Measurements from ENCODE around the gene MED9.

MED9 gene

DNA sequence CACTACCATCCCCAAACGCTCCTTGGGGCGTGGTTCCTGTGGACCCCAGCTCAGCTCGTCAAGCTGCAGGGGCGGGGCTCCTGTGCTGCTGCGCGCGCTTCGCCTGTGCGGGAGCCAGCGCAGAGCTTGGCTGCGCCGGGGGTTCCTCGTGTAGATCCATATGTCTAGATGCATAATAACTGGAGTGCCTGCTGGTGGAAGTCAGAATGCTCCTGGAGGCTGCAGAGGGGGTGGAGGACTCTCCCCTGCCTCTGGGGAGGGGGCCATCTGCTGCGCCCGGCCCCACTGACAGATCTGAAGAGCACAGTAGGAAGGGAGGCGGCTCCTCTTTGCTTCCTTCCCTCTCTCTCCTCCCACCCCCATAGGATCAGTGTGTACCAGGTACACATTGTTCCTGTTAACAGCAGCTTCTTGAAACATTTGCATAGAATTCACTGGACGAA is 14.8 kb downstream of the MED9 start:
- DNase-seq (ENCODE audit: low spot score) = no peak

DNA sequence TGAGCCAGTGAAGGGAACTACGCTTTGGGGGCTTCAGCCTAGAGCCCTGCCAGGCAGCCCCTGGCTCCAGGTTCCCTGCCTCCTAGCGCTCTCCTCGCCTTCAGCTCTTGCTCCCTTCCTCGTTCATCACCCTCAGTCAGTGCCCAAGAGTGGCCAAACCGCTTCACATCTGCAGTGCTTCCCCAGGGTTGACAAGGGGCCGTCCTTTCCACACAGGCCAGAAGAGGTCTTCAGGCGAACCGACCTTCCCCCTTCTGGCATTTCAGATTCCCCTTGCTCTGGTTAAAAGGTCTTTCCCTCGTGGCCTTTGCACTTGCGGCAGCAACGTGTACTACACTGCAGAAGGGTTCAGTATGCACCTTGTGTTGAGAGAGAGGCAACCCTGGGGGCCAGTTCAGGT is 15.3 kb downstream of the MED9 start:
- DNase-seq (ENCODE audit: low spot score) = no peak

DNA sequence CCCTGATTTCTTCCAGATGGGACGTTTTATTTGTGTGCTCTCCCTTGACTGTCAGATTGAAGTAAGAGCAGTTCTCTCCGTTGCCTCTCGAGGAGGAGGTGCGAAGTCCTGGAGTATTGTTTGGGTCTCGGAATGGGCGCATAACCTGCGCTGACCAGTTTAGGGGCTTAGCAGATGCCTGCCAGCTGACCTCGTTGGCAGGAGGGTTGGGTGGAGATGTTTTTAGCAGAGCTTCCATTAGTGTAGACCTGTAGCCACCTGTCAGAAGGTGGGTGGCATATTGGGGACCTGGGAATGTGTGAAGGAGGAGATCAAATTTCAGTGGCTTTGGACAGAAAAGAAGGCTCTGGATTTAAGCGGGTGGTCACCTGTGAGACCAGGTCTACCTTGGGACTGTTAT is 15.8 kb downstream of the MED9 start:
- no peak for DNase-seq (ENCODE audit: low spot score)

DNA sequence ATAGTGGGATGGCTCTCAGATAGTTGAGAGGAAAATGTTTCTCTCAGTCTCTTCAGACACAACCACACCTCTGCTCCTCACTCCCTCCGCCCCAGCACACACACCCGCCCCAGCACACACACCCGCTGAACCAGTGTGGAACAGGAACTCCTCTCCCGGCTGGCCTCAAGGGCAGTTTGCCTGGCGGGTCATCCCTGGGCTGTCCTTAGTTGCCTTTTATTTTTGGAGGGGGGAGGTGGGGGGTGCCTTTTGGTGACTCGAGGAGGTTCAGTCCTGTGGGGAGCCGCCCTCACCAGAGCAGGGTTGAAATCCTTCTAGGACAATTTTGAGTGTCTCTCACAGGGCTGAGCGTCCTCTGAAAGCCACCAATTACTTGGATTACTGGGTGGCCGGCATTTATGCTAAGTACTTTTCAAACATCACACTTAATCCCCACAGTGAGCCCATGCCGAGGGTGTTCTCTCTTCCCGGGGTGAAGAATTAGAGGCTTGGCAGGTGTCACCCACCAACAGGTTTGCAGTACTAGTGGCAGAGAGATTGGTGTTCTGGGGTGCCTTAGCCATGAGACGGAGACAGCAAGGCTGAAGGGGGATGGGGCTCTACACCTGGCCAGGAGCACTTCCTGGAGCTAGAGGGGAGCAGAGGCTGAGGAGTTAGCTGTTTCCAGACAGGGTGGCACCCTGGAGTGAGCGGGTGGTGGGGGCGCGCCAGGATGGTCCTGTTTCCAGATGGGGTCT is 16.6 kb downstream of the MED9 start:
- no peak for DNase-seq (ENCODE audit: low spot score)

DNA sequence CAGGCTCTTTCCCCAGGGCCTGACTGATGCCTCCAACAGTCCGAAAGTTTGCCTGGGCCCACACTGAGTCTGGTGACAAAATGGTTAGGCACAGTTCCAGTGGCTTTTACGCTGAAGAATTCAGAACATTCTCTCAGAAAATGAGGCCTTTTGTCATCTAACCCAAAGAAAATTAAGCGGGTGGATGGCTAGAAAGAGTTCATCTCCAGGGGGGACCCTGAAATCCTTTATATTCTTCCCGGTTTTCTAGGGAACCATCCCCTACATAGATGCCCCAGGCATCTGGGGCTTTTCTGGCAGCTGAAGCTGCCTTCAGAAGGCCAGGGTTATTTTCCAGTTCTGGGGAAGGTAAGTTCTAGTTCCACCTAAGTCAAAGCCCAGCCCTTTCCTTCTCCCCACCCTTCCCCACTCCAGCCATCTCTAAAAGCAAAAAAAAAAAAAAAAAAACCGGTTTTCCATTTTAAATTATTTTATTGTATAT is 17.2 kb downstream of the MED9 start:
- no peak for DNase-seq (ENCODE audit: low spot score)

DNA sequence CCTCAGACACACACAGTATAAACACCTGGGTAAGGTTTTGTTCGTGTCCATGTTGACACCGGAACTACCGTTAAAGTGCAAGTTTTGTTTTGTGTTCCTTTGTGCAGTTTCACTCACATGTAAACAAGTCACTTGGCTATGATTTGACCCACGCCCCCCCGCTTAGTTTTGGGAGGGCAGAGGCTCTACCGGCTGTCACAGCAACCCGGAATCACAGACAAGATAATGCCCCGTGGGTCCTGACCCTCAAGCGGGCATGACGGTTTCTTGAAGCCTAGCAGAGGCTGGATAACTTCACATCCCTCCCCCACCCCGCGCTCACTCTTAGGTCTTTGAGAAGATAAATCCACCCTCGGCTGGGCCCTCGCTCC is 17.7 kb downstream of the MED9 start:
- no peak for DNase-seq (ENCODE audit: low spot score)

DNA sequence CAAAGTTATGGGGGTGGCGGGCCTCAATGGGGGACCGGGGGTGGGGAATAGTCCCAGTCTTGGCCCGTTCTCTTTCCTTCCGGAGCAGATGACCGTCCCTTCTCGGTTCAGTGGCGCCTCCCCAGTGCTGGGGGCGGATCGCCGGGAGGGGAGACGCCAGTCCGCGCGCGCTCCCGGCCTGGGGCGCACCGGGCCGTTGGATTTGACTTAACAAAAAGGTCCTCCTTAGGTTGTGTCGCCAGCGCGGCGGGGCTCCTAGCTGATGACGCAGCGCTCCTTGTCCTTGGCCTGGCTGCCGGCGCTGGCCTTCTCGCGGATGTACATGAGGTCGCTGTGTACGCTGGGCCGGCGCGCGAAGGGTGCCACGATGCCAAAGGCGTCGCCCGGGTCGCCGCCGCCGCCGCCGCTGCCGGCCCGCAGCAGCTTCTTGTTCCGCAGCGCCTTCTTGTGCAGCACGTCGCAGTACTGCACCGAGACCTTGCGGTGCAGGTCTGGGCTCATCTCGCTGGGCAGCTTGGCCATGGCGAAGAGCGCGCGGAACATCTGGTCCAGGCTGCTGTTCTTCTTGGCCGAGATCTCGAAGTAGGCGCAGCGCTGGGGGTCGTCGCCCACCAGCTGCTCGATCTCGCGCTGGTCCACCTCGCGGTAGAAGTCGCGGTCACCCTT is 18.2 kb downstream of the MED9 start:
- no peak for DNase-seq (ENCODE audit: low spot score)

DNA sequence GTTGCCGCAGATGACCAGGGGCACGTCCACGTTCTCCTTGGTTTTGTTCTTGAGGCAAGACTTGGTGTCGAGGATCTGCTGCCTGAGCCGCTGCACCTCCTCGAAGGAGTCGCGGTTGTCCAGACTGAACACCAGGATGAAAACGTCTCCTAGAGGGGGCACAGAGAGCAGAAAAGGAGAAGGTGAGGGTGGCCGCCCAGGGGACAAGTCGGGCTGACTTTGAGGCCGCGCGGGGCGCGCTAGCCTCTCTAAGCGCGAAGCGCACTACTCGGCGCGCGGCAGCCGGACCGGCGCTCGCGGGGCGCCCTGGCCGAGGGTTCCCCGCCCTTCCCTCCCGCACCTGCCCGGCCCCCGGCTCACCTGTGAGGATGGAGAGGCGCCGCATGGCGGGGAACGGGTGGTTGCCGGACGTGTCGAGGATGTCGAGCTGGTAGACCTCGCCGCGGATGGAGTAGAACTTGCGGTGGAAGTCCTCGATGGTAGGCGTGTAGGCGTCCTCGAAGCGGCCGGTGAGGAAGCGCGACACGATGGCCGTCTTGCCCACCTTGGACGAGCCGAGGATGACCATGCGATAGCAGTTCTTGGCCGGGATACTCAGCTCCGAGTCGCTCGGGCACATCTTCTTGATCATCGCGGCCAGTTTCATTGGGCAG is 18.9 kb downstream of the MED9 start:
- no peak for DNase-seq (ENCODE audit: low spot score)

DNA sequence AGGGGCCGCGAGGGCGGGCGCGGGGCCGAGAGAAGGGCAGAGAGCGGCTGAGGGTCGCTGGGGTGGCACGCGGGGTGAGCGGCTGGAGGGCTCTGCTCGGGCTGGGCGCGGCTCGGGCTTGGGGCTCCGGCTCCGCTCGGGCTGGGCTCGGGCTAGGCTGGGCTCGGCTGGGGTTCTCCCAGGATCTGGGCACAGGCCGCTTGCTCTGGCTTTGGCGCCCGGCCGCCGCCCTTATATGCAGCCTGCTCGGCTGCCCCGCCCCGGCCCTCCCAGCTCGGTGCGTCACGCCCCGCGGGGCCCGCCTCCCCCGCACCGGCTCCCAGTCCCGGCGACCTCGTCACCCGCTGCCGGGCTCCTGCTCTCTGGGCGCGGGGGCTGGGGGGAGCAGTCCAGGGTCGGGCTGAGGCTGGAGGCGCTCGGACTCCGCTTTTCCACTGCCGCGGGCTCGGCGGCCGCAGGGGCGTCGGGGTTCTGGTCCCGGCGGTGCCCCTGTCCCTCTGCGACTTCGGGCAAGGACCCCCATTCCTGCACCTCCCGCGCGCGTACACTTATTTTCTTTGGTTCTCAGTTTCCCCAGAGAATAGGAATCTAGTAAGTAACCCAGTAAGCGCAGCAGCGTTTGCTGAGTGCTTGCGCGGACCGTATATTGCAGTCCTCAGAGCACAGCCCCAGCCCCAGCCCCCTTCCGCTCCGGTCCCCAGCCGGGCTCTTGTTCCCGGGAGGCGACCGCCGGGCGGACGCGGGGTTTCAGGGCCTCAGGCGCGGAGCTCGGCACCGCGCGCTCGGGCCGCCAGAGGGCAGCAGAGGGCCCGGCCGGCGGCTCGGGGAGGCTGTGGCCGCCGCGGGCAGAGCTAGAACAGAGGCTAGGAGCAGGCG is 19.6 kb downstream of the MED9 start, which contains the start of gene RASD1:
Gene RASD1 (minus strand): TSS at position 207 of the 876 bp plus-strand sequence. CDS start 214 bp downstream, outside the sequence.
- peak; percentile 93 for DNase-seq (ENCODE audit: low spot score)

DNA sequence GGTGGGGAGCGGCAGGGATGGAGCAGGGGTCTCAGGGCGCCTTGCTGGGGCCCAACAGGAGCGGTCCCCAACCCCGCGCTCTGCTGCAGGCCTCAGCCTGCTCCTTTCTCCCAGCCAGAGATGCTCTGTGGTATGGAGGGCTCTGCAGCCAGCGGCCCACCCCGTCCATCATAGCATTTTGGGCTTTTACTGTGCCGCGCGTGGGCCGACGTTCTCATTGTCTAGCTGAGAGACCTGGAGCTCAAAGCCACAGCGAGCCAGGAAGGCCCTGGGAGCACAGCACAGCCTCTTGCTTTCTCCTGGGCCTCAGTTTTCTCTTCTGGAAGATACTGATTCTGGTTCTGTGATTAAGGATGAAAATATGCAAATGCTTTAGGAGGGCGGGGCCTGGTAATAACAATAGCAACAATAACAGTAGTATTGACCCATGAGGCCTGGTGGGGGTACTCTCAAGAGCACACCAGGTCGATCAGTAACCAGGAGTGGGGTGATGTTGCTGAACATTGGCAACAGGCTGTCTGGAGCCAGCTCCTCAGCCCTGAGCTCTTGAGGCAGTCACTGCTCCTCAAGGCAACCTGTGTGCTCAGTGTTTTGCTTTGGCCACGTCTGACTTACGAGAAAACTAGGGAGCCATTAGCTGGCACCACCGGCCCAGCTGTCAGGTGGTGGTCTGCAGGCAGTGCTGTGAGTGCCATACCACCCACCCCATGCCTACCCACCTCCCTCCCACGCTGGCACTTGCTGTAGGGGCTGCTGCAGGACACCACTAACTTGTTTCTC is 20.5 kb downstream of the MED9 start:
- DNase-seq (ENCODE audit: low spot score) = no peak

DNA sequence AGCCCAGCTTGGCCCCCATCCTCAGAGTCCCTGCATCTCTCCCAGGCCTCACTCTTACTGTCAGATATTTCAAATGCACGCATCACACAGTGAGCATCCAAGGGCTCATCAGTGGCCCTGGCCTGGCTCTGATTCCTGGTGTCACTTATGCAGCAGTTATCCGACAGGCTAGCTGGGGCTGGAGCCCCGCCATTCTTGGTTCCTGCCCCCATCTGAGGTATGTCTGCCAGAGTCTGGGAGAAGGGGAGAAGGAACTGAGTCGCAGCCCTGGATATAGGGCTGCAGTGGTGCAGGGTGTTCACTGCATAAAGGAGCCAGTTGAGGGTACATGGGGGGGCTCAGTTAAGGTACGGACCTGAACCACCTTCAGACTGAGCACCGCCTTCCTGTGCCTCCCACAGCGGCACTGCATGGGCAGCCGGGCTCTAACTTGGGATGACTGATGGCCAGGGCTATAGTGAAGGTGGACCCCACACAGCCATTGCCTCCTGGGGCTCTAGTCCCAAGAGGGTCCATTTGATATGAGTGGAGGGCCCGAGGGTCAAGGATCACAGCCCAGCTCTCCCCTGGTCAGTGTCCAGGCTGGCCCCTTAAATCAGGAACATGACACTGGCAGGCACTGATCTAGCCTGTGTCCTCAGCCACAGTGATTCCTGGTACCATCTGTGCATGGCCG is 21.2 kb downstream of the MED9 start:
- no peak for DNase-seq (ENCODE audit: low spot score)

DNA sequence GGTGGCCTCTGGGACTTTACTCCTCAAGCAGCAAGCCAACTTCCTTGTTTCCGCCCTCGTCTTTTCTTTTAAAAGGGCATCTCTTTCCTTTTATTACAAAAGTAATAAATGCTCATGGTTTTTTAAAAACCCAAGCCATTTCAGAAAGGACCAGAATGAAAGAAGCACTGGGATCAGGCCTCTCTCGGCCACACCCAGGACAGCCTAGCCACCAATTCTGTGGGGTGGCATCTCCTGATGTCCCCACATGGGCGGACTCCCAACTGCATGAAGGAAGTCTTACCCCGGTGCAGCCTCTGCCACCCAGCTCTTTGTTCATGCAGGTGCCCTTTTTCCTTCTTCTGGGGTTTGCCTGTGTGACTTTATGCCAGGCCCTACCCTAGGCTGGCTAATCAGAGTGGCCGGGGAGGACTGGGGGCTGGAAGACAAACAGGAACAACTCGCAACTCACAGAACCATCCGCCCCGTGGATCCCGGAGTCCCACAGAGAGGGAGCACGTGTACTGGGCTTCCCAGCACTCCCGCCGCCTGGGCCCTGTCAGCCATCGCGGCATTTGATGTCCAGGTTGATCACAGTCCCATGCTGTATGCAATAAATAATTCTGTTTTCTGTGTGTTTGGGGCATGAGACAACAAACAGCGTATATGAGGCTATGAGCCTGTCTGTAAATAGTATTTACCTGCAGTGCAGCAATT is 22.0 kb downstream of the MED9 start:
- no peak for DNase-seq (ENCODE audit: low spot score)

DNA sequence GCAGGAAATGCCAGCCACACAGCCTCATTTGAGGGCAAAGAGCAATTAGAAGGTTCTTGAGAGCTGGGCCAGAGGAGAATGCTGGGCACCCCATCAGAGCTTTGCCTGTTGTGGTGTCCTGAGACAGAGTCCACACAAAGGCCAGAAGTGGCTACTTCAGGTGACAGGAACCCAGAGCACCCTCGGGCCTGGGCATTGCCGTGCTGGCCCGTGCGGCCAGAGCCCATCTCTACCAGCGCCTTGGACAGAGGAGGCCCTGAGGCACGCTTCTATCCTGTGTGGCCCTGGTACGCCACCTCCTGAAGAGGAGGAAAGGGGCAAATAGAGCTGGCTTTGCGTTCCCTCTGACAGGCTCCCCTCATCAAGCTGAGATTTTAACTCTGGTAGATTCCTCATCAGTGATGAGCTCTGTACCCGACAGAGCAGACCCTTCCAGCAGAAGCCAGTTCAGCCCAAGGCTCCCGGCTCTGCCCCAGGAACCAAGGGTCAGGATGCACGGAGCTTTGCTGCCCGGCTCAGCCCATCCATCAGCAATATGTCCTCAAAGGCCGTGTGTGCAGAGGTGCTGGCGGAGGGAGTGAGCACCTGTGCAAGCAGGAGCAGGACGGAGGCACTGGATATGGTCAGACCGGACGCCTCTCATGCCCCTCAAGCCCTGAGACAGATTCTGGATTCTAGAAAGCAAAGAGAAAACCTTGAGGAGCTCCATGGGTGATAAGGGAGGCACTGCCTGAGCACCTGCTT is 22.8 kb downstream of the MED9 start:
- DNase-seq (ENCODE audit: low spot score) = no peak

DNA sequence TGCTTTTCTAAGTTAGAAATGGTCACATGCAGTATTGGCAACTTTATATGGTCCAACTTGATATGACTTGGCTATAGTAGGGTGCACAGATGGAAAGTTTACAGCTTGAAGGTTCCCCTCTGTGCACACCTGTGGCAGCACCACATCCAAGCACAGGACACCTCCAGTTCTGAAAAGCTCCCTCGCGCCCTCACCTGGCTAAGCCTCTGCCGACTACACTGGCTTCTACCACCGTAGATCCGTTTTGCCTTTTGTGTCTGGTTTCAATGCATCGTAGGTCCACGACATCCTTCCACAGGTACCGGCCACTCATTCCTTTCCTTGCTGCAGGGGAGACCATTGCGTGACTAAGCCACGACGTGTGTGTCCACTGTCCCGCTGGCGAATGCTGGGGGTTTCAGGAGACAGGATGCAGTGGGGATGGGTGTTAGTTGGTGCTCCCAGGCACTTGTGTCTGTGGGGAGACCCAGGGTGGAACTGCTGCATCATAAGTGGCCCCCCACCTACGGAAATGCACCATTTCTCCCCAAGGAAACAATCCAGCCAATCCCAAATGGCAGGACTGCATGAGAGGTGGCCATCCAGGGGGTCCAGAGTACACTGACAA is 24.3 kb downstream of the MED9 start:
- DNase-seq (ENCODE audit: low spot score) = no peak

DNA sequence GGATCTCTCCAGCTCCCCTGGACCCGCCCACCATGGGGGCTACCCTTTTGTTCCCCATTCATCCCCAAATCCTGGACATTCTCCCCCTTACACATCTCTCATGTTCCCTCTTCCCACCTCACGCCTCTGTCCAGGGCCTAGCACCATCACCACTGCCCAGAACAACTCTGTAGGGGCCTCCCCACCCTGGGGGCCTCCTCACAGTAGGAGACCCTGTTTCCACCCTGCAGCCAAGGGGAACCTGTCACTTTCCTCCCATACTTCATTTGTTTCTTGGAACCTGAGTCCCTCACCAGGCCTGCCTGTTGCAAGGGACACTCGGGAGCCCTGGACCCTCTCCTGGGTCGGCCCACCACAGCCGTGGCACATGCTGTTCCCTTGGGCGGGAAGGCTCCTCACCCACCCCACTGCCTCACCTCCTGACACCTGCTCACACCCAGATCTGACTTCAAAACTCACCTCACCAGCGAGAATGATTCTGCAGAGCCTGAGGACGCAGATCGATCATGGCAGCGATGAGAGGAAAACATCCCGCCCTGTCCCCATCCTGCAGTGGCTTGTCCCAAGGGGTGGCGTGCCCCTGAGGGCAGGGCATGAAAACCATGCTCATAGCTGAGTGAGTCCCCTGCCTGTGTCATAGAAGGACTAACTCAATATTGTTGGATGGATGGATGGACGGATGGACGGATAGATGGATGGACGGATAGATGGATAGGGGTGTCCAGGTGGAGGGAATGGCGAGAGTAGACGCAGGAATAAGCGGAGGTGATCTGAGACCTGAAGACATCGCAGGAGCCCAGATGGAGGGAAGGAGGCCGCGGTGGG is 26.2 kb downstream of the MED9 start:
- DNase-seq (ENCODE audit: low spot score) = no peak

DNA sequence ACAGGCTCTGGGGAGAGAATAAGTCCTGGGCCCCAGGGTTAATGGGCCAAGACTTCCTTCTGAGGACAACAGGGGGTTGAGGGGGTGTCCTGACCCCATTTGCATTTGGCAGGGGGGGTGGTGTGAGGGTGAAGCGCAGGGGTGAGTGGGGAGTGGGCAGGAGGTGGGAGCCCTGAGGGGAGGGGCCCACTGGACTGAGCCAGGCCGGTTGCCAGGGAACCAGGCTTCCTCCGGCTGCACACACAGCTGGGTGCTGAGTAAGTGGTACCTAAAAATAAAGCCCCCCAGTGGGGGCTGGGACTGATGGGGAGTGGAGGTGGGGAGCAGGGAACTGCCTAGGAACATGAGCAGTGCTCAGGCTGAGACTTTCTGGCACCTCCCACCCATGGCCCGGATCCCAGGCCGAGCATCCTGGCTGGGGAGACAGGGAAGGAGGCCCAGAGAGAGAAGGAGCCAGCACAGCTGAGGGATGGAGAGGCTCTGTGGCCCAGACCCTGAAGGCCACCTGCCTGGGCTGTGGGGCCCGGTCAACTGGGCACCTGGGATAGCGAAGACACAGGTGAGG is 26.8 kb downstream of the MED9 start:
- no peak for DNase-seq (ENCODE audit: low spot score)

DNA sequence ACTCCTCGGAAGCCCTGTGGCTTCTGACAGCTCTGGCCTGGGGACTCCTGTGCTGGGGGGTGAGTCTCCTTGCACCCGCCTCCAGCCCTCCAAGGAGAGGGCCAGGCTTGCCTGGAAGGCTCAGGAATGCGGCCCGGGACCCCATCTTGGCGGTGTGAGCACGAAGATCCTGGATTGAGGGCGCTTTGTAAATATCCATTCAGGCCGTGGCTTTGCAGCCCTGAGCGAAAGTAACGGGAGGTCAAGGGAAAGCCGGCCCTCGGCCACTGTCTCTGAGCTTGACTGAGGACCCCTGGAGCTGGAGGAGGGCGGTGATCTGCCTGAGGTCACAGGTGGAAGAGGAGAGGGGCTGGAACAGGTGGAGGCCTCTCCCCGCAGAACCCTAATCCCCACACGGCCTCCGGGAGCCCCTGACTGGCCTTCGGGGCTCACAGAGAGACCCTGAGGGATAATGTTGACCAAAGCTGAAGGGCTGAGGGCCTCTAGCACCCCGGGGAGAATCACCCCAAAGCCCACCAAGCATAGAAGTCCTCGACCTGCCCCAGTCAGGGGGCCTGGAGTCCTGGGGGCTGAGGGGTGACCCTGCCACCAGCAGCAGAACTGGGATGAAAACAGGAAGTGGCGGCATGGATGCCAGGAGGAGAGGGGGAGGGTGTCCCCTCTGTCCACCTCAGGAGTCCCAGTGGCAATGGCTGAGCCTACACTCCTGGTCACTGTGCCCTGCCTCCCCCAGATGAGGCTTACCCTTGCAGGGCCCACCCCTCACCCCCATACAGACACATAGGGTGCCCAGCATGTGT is 27.7 kb downstream of the MED9 start:
- DNase-seq (ENCODE audit: low spot score) = no peak

All from HuH-7 (cell line).